SKM-1 treated with dmso at 0.1 percent for 144 hours (cell line): ENCODE data around the gene FAM43A.

Experiments
- DNase-seq: peaks from one replicate; lab custom pipeline; 2025; ENCODE audit not compliant: unreplicated experiment; lab: John Stamatoyannopoulos, UW

Gene FAM43A

GRCh38 chr3:194685718-194686413, at the start of gene FAM43A:
Gene FAM43A, plus strand, starts transcription at chr3:194685883. Its CDS starts 944 bp downstream, at chr3:194686827.
- peak; percentile 83 for DNase-seq

DNA sequence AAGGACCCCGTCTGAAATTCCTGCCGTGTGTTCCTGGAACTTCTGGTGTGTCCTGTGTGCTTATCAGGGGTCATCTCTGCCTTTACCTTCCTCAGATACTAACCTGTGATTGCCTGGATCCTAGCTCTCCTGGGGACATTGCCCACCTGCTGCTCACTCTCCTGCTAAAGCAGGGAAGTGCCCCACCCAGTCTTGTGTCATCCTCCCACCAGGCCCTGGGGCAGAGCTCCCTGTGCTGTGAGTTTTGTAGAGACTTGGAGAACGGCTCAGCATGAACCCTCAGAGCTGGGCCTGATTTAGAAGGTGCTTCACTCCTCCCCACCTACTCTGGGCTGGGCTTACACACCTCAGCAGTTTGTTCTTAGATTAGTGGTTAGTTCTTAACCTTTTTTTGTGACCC, 48.6 kb upstream of the FAM43A start:
- DNase-seq: no peak

DNA sequence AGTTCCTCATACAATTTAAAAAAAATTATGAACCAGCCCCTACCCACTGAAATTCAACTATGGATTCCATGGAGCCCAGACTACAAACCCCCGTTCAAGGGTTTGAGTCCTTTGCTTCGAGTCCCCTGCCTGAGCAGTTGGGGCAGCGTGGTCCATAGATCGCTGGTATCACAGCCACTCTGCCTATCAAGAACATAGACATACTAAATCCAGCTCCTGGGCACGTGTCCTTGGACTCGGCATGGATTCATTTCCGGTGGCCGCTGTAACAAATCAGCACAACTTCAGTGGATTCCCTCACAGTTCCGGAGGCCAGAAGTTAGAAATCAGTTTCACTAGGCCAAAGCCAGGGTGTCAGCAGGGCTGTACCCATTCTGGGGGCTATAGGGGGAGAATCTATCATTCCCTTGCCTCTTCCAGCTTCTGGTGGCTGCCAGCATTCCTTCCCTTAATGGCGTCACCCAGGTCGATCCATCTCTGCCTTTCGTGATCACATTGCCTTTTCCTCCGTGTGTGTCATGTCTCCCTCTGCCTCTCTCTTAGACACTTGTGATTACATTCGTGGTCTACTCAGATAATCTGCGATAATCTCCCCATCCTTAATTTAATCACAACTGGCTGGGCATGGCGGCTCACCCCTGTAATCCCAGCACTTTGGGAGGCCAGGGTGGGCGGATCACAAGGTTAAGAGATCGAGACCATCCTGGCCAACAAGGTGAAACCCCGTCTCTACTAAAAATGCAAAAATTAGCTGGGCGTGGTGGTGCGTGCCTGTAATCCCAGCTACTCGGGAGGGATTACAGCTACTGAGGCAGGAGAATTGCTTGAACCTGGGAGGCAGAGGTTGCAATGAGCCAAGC, 47.9 kb upstream of the FAM43A start:
- no peak for DNase-seq

GRCh38 chr3:194638991-194639605, 46.6 kb upstream of the FAM43A start:
- DNase-seq: no peak

GRCh38 chr3:194640829-194641228, 44.9 kb upstream of the FAM43A start:
- no peak for DNase-seq

DNA sequence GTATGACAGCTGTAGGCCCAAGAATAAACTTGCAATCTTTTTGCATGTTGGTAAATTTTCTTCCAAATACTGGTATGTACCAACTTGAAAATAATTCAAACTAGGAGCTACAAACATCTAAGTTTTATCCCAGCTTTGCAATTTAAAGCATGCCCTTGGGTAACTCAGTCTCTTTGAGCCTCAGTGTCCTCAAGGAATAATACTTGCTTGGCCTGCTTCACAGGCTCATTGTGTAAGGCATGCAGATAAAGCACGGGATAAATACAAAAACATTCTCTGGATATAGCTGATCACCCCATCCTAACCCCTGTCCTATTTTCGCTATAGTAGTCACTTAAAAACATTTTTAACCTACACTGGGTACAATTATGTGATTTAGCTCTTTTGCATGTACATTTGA, 42.9 kb upstream of the FAM43A start:
- DNase-seq: no peak

DNA sequence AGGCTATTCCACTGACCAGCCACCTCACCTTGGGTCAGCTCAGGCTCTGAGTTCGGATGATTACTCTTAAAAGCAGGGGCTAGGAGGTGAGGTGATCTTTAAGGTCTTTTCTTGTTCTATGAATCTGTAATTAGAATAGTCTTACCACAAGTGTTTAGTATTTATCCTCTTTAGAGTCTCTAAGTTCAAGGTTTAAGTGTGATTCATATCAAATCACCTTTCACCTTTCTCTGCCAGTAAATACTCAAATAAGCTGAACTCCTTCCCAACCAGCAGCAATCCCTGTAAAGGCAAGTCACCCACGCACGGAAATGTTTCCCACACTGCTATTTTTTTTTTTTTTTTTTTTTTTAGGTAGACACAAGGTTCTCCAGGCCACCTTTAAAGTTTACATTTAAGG, 37.9 kb upstream of the FAM43A start:
- DNase-seq: no peak

- DNase-seq: no peak
These were observed 31.2 kb upstream of the FAM43A start for GRCh38 chr3:194654443-194654842.

DNA sequence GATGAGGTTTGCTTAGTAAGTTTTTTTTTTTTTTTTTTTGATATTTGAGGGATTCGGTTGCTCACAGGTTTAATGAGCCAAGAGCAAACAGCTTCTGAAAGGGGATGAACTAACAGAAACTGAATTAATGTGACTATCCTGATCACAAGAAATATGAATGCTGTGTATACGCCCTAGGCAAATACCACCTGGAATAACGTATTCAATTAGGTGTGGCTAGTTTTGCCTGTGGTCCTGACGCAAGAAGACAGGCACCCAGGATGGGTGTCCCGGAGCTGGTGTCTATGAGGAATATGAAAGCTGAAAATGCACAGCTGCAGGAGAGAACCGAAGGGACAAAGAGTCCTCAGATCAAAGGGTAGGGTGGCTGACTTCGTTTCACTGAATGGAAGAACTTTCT, 28.2 kb upstream of the FAM43A start:
- DNase-seq: no peak

- no peak for DNase-seq
These were observed 27.0 kb upstream of the FAM43A start for GRCh38 chr3:194658477-194659242.

- no peak for DNase-seq
These were observed 25.9 kb upstream of the FAM43A start for GRCh38 chr3:194659778-194660177.

GRCh38 chr3:194661374-194661773, 24.3 kb upstream of the FAM43A start:
- no peak for DNase-seq

DNA sequence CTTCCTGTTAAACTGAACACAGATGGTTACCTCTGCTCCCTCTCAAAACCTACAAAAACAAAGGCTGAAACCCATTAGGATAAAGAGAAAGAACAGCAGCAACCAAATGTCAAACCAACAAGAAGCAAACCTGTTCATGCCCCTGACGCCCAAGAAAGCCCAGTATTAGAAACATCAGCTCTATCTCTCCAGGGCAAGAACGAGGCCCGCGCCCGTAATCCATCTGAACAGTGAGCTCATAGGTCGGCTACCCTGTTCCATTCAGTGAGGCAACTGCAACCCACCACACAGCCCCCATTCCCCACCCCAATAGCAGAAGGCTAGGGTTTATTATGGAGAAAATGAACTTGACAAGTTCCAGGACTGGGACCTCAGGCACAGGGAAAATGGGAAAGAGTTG, 23.7 kb upstream of the FAM43A start:
- DNase-seq: no peak

- DNase-seq: no peak
These were observed 20.8 kb upstream of the FAM43A start for GRCh38 chr3:194664857-194665256.

- no peak for DNase-seq
These were observed 18.3 kb upstream of the FAM43A start for GRCh38 chr3:194667363-194667762.

GRCh38 chr3:194671511-194671899, 14.2 kb upstream of the FAM43A start:
- DNase-seq: peak; percentile 46

GRCh38 chr3:194671900-194672808, 13.5 kb upstream of the FAM43A start, which contains the start of gene LSG1:
Gene LSG1, minus strand, starts transcription at chr3:194672191. Its CDS starts 29 bp downstream, at chr3:194672162.
- peak; percentile 93 for DNase-seq

DNA sequence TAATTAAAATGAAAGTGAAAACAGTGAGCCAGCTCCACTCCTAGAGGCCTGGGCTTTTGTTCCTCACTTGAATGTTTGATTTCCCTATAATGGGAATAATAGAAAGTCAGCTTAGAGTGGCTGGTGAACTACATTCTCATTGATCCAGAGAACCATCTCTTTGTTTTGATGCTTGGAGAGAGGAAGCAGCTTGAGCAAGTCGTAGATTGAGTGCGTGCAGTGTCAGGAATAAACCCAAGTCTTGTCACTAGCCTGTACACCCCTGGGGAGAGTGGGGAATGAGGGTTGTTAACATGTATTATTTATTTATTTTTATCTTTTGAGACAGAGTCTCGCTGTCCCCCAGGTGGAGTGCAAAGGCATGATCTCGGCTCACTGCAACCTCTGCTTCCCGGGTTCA, 12.8 kb upstream of the FAM43A start:
- no peak for DNase-seq

DNA sequence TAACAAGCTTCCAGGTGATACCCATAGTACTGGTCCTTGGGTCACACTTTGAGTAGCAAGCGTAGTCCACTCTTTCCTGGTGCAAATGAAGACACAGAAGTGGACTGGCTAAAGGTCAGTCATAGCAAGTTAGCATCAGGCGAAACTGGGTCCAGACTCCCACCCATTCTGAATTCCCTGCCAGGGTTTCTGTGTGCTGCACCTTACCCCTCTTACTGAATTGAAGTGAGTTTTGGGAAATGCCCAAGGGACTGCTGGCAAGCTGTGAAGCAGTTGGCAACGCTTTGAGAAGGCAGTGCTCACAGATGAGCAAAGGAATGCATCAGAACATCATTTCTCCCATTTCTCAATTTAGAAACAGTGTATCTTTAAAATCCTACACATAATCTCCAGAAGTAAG, 11.9 kb upstream of the FAM43A start:
- no peak for DNase-seq

DNA sequence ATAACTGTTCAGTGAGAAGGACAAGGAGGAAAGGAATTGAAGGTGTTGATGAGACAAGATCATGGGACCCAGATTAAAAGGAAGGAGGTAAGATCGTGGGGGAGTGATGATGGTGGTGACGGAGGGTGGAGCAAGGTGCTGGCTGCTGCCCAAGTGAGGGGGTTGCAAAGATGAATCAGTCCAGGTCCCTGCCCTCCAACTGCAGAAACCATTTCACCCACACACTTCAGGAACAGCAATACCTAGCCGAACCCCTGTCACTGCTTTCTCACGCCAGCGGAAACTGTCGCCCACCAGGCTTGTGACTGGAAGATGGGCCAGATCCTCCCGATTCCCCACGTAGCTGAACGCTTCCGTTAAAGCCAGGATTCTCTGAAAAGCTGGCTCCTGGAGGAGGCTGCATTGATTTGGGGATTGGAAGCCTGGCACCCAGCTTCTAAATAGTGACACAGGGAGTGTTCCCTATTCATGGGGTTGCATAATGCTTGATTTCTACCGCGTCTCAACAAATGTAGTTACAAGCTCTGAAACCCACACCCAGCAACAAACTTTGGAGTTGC, 10.5 kb upstream of the FAM43A start:
- DNase-seq: no peak
